HepG2 (cell line): ENCODE results near the gene PEX3. TPM values are rescaled to one million over a fixed set of nuclear protein-coding genes. Genes with fewer than 3 reads are reported as not detected.

Experiments used
- BHLHE40 ChIP-seq: IDR thresholded peaks from 2 replicates; pipeline ENCODE4 v1.6.1; 2011; ENCODE audit warnings: low read length, improper control_type of control experiment
- E2F5 ChIP-seq: sonication (generic); formaldehyde crosslinking; conservative IDR thresholded peaks from 2 replicates; pipeline ENCODE4 v1.4.0; 2020; ENCODE audit warnings: missing genetic modification reagents
- JARID2 ChIP-seq: sonication (generic); formaldehyde crosslinking; IDR thresholded peaks from 2 replicates; pipeline ENCODE4 v1.8.1; 2023; ENCODE audit warnings: missing genetic modification reagents, inconsistent platforms; ENCODE audit not compliant: insufficient replicate concordance
- JDP2 ChIP-seq: sonication (generic); formaldehyde crosslinking; IDR thresholded peaks from 2 replicates; pipeline ENCODE4 v1.8.1; 2022; ENCODE audit warnings: missing genetic modification reagents, borderline replicate concordance
- KLF11 ChIP-seq: IDR thresholded peaks from 2 replicates; pipeline ENCODE4 v1.6.1; 2016; ENCODE audit warnings: missing compliant biosample characterization
- NONO ChIP-seq, 2 experiments: fragments of 450-650 bp in 1 of 2; sonication (generic) in 1 of 2; formaldehyde crosslinking in 1 of 2; IDR thresholded peaks in 1 of 2; conservative IDR thresholded peaks in 1 of 2; 2 replicates each; pipeline versions ENCODE4 v1.6.1 to v1.8.0; 2017 to 2022; ENCODE audit warnings: mild to moderate bottlenecking in 1 of 2, missing genetic modification reagents in 1 of 2, moderate library complexity in 1 of 2
- NPAS2 ChIP-seq: sonication (generic); formaldehyde crosslinking; IDR thresholded peaks from 2 replicates; pipeline ENCODE4 v1.8.0; 2022; ENCODE audit warnings: mild to moderate bottlenecking, missing genetic modification reagents, borderline replicate concordance
- SRF ChIP-seq: IDR thresholded peaks from 2 replicates; pipeline ENCODE4 v1.6.1; 2011; ENCODE audit warnings: mild to moderate bottlenecking, low read depth, low read length, moderate library complexity
- TBX2 ChIP-seq: sonication (generic); formaldehyde crosslinking; IDR thresholded peaks from 2 replicates; pipeline ENCODE4 v1.5.0; 2020; ENCODE audit warnings: missing genetic modification reagents, mild to moderate bottlenecking, borderline replicate concordance
- TBX3 ChIP-seq: fragments of 450-650 bp; IDR thresholded peaks from 2 replicates; pipeline ENCODE4 v1.6.1; 2017; ENCODE audit warnings: antibody characterized with exemption, mild to moderate bottlenecking, inconsistent platforms, borderline replicate concordance
- TGIF2 ChIP-seq: IDR thresholded peaks from 2 replicates; pipeline ENCODE4 v1.6.1; 2016; ENCODE audit warnings: control low read depth, missing compliant biosample characterization
- U2AF1 ChIP-seq: fragments of 200-400 bp; formaldehyde crosslinking; optimal IDR thresholded peaks from 2 replicates; pipeline ENCODE3; 2017; ENCODE audit warnings: mild to moderate bottlenecking, low read depth, low read length
- YEATS4 ChIP-seq: sonication (generic); formaldehyde crosslinking; IDR thresholded peaks from 2 replicates; pipeline ENCODE4 v1.4.0; 2020; ENCODE audit warnings: missing genetic modification reagents, borderline replicate concordance
- ZC3H13 ChIP-seq: sonication (generic); formaldehyde crosslinking; IDR thresholded peaks from 2 replicates; pipeline ENCODE4 v1.8.1; 2023; ENCODE audit warnings: mild to moderate bottlenecking, missing genetic modification reagents, moderate library complexity
- ZNF143 ChIP-seq: sonication (generic); formaldehyde crosslinking; IDR thresholded peaks from 2 replicates; pipeline ENCODE4 v1.4.0; 2020; ENCODE audit warnings: missing genetic modification reagents
- ZNF264 ChIP-seq: sonication (generic); formaldehyde crosslinking; IDR thresholded peaks from 2 replicates; pipeline ENCODE4 v1.4.0; 2020; ENCODE audit warnings: missing genetic modification reagents
- ZNF556 ChIP-seq: sonication (generic); formaldehyde crosslinking; IDR thresholded peaks from 2 replicates; pipeline ENCODE4 v1.4.0; 2020; ENCODE audit warnings: mild to moderate bottlenecking, missing genetic modification reagents, borderline replicate concordance
- ZNF567 ChIP-seq: sonication (generic); formaldehyde crosslinking; IDR thresholded peaks from 2 replicates; pipeline ENCODE4 v1.8.1; 2023; ENCODE audit warnings: mild to moderate bottlenecking, missing genetic modification reagents, borderline replicate concordance
- ZNF609 ChIP-seq: sonication (generic); formaldehyde crosslinking; IDR thresholded peaks from 2 replicates; pipeline ENCODE4 v1.4.0; 2020; ENCODE audit warnings: mild to moderate bottlenecking, missing genetic modification reagents, borderline replicate concordance
- ZSCAN20 ChIP-seq: sonication (generic); formaldehyde crosslinking; IDR thresholded peaks from 2 replicates; pipeline ENCODE4 v1.4.0; 2020; ENCODE audit warnings: missing genetic modification reagents, mild to moderate bottlenecking, borderline replicate concordance
- polyA plus RNA-seq, 8 experiments: library from polyadenylated mRNA; depleted of rRNA in 3 of 8; stranded (reverse) in 7 of 8; unstranded in 1 of 8; fragments of >200 nt; fragmentation: Illumina TruSeq in 4 of 8; extraction: Trizol in 4 of 8; gene quantifications; 2 replicates each; pipeline versions ENCODE4 v1.2.1 to v1.2.3, GENCODE V29; 2011 to 2016; ENCODE audit warnings: low read depth in 4 of 8, missing spikeins in 1 of 8, mixed read lengths in 1 of 8; ENCODE audit not compliant: insufficient read depth in 1 of 8
- total RNA-seq, 5 experiments: library from RNA; depleted of rRNA; stranded (reverse); fragments of >200 nt; fragmentation: Illumina TruSeq; extraction: Trizol; gene quantifications; 2 replicates each; pipeline ENCODE4 v1.2.3, GENCODE V29; 2016; ENCODE audit warnings: low read depth in 1 of 5
- TF ChIP-seq, protein P1 (sequence below): sonication (generic); formaldehyde crosslinking; IDR thresholded peaks from 2 replicates; pipeline ENCODE4 v1.5.0; 2020; ENCODE audit warnings: mild to moderate bottlenecking, missing genetic modification reagents

PEX3 gene
- total and polyA plus RNA-seq, 2 of the 13 experiments (the other 11 are each of a cell fraction or from before 2014, with no cell fraction given): 30.9 to 40.8 TPM

DNA sequence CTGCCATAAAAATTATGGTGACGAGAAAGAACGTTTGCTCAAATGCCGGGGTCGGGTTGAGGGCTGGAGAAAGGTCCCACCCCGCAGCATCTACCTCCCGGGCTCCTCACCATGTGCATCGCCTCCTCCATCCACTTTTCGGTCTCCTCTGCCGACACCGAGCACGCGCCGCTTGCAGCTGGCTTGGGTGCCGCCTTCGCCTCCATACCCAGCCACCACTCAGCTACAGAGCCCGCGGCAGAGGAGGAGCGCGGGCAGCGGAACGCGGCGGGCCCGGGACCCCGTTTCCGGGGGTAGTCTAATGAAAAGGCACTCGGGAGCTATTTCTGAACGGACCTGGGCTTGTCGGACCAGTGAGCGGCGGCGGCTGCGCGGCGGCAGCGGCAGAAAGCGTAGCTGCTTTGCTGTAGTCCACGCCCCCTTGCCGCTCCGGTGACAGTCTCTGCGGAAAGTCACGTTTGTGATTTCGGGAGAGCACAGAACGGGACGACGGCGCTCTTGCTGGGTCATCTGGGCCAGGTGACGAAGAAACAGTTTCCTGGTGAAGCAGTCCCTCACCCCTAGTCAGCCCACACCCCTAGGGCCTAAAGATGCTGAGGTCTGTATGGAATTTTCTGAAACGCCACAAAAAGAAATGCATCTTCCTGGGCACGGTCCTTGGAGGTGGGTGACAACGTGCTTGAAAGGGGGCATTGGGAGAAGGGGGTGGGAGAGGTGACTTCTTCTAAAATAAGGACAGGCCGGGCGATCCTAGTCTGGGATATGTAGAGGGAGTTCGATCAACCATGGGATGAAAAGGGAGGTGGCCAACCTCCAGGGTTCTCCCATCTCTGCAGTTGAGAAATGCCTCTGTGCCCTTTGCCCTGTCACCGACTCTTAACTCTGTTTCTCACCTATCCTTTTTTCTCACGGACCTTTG lies at the start of gene PEX3, which contains the start of gene ADAT2 (continued):
- TF ChIP-seq SRF (peak; percentile 84), TBX3 (peak; percentile 7; the same call in 1 of the 2 replicates), JARID2 (CRISPR knock-in tag) (peak; percentile 99), YEATS4 (CRISPR knock-in tag) (peak; percentile 100), ZNF264 (CRISPR knock-in tag) (peak; percentile 97), ZSCAN20 (CRISPR knock-in tag) (peak; percentile 93), E2F5 (CRISPR knock-in tag) (peak; percentile 93), ZC3H13 (CRISPR knock-in tag) (peak; percentile 99), JDP2 (CRISPR knock-in tag) (peak; percentile 95), ZNF143 (peak; percentile 73), TGIF2 (CRISPR knock-in tag) (peak; percentile 89), U2AF1 (peak; percentile 87), NPAS2 (CRISPR knock-in tag) (no peak), ZNF567 (CRISPR knock-in tag) (peak; percentile 100), TBX2 (CRISPR knock-in tag) (peak; percentile 97), KLF11 (CRISPR knock-in tag) (peak; percentile 97), BHLHE40 (peak; percentile 88), NONO (IDR thresholded peaks at IDR 0.05) (no peak), NONO (CRISPR knock-in tag; conservative IDR thresholded peaks at IDR 0.05) (peak; percentile 100), ZNF556 (CRISPR knock-in tag) (peak; percentile 99), ZNF609 (peak; percentile 83)
- TF ChIP-seq, protein P1, sequence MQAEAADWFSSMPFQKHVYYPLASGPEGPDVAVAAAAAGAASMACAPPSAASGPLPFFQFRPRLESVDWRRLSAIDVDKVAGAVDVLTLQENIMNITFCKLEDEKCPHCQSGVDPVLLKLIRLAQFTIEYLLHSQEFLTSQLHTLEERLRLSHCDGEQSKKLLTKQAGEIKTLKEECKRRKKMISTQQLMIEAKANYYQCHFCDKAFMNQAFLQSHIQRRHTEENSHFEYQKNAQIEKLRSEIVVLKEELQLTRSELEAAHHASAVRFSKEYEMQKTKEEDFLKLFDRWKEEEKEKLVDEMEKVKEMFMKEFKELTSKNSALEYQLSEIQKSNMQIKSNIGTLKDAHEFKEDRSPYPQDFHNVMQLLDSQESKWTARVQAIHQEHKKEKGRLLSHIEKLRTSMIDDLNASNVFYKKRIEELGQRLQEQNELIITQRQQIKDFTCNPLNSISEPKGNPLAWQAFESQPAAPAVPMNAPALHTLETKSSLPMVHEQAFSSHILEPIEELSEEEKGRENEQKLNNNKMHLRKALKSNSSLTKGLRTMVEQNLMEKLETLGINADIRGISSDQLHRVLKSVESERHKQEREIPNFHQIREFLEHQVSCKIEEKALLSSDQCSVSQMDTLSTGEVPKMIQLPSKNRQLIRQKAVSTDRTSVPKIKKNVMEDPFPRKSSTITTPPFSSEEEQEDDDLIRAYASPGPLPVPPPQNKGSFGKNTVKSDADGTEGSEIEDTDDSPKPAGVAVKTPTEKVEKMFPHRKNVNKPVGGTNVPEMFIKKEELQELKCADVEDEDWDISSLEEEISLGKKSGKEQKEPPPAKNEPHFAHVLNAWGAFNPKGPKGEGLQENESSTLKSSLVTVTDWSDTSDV (CRISPR knock-in tag): peak; percentile 94; the same call in 1 of the 2 replicates
